Hepatocyte (in vitro differentiated cells): ENCODE results near the gene MRPL48.

ENCODE experiments used
- CTCF ChIP-seq: fragments of 200-600 bp; sonication (generic); IDR thresholded peaks from 2 replicates; pipeline ENCODE4 v1.5.1; 2016; ENCODE audit warnings: antibody characterized with exemption, mild to moderate bottlenecking; ENCODE audit not compliant: poor library complexity
- EZH2 ChIP-seq: fragments of 200-600 bp; sonication (generic); IDR thresholded peaks from 2 replicates; pipeline ENCODE4 v1.6.1; 2016; ENCODE audit warnings: antibody characterized with exemption, mild to moderate bottlenecking, borderline replicate concordance
- EZH2phosphoT487 ChIP-seq: fragments of 200-600 bp; sonication (generic); IDR thresholded peaks from one replicate; pipeline ENCODE4 v1.6.1; 2018; ENCODE audit warnings: antibody characterized with exemption, mild to moderate bottlenecking, low read depth, moderate library complexity; ENCODE audit not compliant: unreplicated experiment, severe bottlenecking

- TF ChIP-seq CTCF (no peak), EZH2phosphoT487 (no peak), EZH2 (no peak)
Observed at GRCh38 chr11:73746701-73747100, 41.0 kb upstream of the MRPL48 start.
